GM21515 (cell line): ENCODE measurements around the gene STAT1.

Experiments
- ATAC-seq: cut with Tn5 transposase; IDR thresholded peaks from one replicate; pipeline ENCODE4 v1.9.1; 2021; ENCODE audit not compliant: unreplicated experiment

The STAT1 gene

DNA sequence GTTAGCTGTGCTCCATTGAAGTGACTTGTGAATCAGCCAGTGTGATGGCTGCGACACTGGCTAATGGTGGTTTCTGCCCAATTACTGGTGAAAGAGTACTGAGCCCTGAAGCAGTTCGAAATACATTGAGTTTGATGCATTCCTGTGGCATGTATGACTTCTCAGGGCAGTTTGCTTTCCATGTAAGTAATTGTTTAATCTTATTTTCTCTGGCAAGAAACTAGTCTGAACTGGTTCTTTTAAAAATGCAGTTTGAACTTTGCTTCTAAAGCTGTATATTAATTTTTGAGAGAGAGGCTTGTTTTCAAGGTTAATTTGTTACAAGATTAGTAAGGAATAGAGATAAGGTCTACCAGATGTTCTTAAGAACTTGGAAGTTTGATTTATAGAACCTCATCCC lies 86.7 kb downstream of the STAT1 start:
- ATAC-seq = no peak

DNA sequence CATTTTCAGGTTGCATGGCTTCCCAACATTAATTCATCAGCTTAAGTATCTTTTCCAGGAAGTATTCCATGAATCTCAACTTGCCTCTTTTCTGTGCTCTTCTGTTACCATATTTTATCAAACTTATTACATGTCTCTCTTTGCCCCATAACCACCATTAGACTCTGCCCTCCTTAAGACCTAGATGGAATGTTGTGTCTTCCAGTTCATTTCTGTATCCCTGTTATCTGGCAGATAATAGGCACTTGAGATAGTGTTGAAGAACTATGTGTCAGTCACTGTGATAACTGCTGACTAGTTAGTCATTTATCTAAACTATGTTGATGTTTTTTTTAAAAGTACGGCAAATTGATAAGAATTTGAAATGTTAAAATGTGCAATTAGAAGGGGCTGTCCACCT lies 91.6 kb downstream of the STAT1 start:
- ATAC-seq = no peak

DNA sequence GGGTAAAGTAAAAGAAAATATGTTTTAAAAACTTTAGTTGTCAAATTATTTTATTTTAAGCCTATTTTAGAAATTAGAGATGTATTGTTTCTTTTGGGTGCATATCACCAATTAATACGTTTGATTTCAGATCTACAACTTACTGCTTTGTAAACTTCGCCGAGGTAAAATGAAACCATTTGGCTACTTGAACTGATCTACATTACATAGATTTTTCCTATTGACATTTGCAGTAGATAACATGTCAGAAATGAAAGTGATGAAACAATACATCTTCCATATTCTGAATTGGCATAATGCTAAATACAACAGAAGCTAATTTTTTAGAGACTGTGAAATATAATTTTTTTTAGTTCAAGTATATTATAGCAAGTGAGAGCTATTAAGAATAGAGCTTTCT lies 93.9 kb downstream of the STAT1 start:
- ATAC-seq = no peak
